Stimulated activated CD4-positive, alpha-beta T cell treated with anti-CD3 and anti-CD28 coated beads, TNF-alpha, amount 100 ng/mL, for 4 hours (primary cell): ENCODE results near the gene NEK5.
"Not testable (repeated sequence)": the region's sequence is repeated elsewhere in the genome, so short reads cannot be mapped to it uniquely, and the experiment has no call there.

Source experiments
- DNase-seq, 3 experiments: peaks; one replicate each; pipeline ENCODE4 v3.0.0-alpha.2; 2020; ENCODE audit warnings: low read depth in 3 of 3

Gene NEK5

GRCh38 chr13:52141299-52141698, 12.4 kb upstream of the NEK5 start:
- DNase-seq = no peak

- DNase-seq = no peak
These were observed 8.6 kb upstream of the NEK5 start for GRCh38 chr13:52137489-52137888.

DNA sequence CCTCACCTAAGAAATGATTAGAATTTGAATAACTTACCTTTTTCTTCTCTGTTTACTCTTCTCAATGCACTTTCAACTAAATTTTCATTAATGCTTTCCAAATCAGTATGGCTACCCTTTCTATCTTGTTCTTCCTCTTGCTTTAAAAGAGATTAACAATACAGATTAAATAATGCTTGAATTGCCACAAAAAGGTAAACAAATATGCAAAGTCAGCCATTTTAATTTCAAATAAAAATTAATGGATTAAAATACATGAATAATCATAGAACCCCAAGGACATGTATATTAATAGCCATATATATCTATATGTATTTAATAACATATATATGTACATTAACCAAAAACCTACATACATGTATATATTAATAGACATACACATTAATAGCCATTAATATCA, 7.9 kb upstream of the NEK5 start:
- no peak for DNase-seq

- no peak for DNase-seq
These were observed 1.8 kb upstream of the NEK5 start for GRCh38 chr13:52130641-52131040.

DNA sequence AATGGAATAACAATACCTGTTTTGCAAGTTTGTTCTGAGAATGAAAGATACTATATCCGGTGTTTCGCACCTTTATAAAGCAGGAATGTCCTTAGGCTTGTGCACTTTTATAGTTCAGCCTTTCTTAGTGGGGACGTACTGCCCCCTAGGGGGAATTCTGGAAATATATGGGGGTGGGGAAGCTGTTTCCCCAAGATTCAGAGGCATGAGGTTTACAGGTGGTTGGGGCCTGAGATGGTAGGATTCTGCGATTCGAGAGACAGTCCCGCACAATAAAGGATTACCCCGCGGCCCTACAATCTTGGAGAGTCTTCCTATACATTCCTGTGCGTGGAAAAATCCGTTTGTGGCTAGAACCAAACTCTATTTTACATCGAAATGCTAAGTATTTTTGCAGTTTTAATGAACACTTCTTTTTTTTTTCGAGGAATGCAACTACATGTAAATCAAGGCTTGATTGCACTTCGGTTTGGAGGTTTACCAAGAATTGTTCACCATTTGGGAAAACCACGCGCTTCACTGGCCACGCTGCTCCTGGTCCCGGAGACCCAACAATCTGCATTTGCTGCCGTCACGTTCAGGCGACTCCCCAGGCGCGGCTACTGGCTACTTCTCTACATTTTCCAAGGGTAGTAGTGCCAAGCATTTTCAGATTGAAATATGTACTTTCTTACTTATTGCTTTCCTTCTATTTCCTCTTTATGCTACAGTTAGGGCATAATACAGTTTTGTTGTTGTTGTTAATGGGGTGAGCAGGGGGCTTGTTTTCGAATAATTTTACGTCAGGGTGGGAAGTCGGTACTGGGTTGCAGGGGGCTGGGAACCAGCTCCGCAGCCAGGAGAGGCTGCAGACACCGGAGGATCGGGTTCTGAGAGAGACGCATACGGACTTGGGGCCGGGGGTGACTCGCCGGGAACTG, 830 bp downstream of the NEK5 start:
- peak in 2 of 3 experiments; percentile 22 for DNase-seq

- no peak for DNase-seq
These were observed 1.5 kb downstream of the NEK5 start for GRCh38 chr13:52127378-52127777.

DNA sequence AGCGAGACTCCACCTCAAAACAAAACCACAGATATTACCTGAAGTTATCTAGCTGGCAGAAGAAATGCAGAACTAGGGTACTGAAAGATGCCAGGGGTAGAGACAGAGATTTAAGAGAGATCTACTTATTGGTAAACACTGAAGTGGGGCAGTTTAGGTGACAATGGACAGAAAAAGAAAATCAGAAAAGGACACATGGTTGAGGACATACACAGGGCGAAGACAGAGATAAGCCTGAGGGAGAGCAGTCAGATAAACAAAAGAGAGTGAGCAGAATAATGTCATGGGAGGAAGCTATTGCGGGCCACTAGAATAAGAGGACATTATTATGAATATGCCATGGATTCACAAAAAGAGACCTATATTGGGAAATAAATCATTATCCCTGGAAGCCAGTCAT, 3.3 kb downstream of the NEK5 start:
- DNase-seq = no peak

GRCh38 chr13:52118595-52118994, 10.3 kb downstream of the NEK5 start:
- DNase-seq = no peak

GRCh38 chr13:52118095-52118494, 10.8 kb downstream of the NEK5 start:
- no peak for DNase-seq

DNA sequence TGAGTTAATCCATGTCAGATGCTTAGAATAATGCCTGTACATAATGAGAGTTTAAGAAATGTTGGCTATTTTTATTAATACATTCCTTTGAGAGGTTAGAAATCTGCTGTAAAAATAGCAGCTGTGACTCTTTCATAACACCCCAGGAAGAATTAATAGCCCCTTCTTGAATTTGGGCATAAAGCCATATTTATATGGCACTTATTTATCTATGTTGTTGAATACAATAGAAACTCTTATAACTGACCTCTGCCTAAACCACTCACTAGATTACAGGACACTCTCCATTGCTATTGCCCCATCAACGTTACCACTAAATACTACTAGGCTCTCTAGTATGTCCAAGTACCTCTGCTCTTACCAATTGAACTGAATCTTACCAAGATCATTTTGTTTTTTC, 16.3 kb downstream of the NEK5 start:
- DNase-seq = no peak

- DNase-seq = no peak
These were observed 19.7 kb downstream of the NEK5 start for GRCh38 chr13:52109116-52109670.

DNA sequence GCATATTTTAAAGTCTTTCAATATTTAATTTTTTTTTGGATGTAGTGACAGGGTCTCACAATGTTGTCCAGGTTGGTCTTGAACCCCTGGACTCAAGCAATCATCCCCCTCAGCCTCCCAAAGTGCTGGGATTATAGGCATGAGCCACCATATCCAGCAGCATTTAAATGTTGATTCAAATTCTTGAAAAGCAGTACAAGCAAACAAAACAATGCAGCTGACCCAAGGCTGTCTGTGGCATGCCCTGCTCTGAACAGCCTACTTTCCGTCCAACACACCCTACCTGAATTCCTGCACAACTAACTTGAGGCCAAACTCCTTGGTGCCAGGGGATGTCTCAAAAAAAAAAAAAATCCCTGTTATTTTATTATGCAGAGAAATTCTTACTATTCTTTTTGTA, 23.0 kb downstream of the NEK5 start:
- no peak for DNase-seq

DNA sequence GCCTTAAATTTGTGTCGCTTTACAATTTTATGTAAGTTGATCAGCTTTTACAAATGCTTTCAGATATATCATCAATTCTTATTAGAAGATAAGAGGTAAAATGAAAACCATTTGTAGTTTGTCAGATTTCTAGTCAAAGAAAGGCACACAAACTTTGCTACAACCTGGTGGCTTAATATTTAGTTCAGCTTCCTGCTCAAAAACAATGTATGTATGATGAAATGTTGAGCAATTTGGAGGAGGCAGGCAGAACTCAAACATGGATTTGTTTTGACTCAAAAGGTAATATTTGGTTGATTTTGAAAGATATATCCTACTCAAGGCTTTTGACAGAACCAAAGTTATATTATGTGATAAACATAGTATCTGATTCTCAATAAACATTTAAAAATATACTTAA, 24.2 kb downstream of the NEK5 start:
- no peak for DNase-seq

- no peak for DNase-seq
These were observed 25.5 kb downstream of the NEK5 start for GRCh38 chr13:52103386-52103785.

DNA sequence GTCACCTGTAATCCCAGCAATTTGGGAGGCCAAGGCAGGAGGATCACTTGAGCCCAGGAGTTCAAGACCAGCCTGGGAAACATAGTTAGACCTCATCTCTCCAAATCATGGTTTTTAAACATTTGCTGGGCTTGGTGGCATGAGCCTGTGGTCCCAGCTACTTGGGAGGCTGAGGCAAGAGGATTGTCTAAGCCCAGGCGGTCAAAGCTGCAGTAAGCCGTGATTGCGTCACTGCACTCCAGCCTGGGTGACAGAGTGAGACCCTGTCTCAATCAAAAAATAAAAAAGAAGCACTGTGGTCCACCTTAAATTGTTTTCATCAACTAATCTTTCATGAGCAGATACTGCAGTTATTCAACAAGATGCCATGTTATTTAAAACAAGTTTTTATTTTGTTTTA, 26.4 kb downstream of the NEK5 start:
- DNase-seq = not testable (repeated sequence)

GRCh38 chr13:52097197-52097596, 31.7 kb downstream of the NEK5 start:
- DNase-seq = no peak

GRCh38 chr13:52096748-52097147, 32.1 kb downstream of the NEK5 start:
- no peak for DNase-seq

DNA sequence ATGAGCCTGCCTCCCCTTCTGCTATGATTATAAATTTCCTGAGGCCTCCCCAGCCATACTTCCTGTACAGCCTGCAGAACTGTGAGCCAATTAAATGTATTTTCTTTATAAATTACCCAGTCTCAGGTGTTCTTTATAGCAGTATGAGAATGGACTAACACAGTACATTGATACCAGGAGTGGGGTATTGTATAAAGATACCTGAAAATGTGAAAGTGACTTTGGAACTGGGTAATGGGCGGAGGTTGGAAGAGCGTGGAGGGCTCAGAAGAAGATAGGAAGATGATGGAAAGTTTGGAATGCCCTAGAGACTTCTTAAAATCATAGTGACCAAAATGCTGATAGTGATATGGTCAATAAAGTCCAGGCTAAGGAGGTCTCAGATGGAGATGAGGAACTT, 32.8 kb downstream of the NEK5 start:
- DNase-seq = no peak

GRCh38 chr13:52092087-52092486, 36.8 kb downstream of the NEK5 start:
- DNase-seq = no peak

DNA sequence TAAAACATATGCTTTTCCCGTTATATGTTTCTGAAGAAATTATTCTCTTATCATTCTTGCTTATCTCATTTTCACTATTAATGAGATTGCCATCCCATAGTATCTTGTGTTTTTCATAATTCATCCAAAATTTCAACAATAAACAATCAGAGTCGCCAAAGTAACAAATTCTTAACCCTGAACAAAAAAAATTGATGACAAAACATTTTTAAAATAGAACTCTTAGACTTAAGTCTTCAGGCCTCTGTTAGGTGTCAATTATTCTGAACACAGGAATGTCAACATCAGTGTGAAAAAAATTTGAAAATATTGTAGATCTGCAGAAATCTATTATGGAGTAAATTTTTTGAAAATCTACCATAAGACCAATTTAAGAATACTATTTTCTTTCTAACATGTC, 37.4 kb downstream of the NEK5 start:
- no peak for DNase-seq

- no peak for DNase-seq
These were observed 43.5 kb downstream of the NEK5 start for GRCh38 chr13:52085421-52085820.

DNA sequence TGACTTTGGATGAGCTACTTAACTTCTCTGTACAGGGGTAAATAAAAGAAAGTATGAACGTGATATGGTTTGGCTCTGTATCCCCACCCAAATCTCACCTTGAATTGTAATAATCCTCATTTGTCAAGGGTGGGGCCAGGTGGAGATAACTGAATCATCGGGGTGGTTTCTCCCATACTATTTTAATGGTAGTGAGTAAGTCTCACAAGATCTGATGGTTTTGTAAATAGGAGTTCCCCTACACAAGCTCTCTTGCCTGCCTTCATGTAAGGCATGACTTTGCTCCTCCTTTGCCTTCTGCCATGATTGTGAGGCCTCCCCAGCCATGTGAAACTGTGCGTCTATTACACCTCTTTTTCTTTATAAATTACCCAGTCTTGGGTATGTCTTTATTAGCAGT, 43.9 kb downstream of the NEK5 start:
- not testable (repeated sequence) for DNase-seq

GRCh38 chr13:52082601-52083000, 46.3 kb downstream of the NEK5 start:
- no peak for DNase-seq
